Measurements from ENCODE around the gene SETD1A.

The SETD1A gene

DNA sequence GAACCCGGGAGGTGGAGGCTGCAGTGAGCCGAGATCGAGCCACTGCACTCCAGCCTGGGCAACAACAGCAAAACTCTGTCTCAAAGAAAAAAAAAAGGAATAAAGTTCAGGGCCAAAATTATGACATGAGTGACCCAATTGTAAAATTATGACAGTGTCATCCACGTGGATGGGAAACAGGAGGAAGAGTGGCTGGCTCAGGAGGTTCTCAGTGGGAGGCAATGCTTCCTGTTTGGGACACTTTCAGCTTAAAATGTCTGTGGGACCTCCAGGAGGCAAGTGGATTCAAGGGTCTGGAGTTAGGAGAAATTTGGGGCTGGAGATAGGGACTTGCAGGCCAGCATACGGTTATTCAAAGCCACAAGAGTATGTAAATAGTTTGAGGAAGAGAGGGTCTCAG is 67.8 kb downstream of the SETD1A start:
- DNase-seq = no peak

GRCh38 chr16:31029272-31029671 is 71.7 kb downstream of the SETD1A start:
- DNase-seq = no peak

DNA sequence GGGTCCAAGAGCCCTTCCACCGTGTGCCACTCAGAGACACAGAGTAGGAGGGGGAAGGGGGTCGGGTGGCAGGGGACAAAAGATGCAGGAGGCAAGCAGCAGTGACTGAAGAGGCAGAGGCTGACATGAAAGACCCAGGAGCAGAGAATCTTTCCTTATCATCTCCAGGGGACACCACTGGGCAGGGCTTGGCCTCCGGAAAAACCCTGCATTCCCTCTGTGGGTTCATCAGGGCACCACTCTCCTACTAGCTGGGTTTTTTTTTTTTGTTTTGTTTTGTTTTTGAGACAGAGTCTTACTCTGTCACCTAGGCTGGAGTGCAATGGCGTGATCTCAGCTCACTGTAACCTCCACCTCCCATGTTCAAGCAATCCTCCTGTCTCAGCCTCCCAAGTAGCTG is 73.7 kb downstream of the SETD1A start:
- no peak for DNase-seq

DNA sequence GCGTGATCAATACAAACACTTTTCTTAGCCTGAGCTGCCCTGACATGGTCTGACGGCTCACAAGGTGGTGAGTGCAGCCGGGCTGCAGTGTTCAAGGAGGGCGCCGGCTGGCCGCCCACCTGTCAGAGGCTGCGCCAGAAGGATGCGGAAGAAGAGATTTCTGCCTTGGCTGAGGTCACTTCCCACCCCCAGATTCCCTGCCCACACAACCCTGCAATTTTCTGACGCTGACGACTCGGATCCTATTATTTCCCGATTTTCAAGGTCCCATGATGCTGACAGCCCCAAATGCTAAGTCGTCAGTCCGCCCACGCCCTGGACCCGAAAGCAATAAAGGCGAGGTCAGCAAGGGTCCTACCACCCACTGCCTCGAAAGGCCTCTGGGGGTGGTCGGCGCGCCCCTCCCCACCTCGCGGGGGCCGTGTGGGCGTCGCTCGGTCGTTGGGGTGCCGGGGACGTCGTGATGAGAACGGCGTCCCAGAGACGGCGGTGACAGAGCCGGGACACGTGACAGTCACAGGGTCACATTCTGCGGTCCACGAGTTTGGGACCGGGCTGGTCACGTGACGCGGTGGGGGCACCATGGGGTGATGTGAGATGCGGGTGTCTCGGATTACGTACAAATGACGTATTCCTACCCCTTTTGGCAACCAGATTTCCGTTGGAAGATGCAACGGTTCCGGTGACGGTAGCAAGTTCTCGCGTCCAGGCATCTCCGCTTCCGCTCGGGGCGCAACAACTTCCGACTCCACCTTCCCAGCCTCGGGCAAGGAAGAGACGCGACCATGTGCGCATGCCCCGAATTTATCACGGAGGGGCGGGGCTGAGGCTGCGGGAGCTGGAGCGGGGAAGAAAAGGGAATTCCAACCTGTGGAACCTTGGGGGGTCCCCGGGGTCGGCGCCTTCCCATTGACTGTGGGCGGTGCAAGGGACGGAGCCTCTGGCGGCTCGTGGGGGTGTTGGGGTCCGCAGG is 75.5 kb downstream of the SETD1A start, which contains the start of gene STX4:
Gene STX4 (plus strand): TSS at position 823 of the 973 bp plus-strand sequence. CDS start 248 bp downstream, outside the sequence.
- DNase-seq = peak; percentile 86

DNA sequence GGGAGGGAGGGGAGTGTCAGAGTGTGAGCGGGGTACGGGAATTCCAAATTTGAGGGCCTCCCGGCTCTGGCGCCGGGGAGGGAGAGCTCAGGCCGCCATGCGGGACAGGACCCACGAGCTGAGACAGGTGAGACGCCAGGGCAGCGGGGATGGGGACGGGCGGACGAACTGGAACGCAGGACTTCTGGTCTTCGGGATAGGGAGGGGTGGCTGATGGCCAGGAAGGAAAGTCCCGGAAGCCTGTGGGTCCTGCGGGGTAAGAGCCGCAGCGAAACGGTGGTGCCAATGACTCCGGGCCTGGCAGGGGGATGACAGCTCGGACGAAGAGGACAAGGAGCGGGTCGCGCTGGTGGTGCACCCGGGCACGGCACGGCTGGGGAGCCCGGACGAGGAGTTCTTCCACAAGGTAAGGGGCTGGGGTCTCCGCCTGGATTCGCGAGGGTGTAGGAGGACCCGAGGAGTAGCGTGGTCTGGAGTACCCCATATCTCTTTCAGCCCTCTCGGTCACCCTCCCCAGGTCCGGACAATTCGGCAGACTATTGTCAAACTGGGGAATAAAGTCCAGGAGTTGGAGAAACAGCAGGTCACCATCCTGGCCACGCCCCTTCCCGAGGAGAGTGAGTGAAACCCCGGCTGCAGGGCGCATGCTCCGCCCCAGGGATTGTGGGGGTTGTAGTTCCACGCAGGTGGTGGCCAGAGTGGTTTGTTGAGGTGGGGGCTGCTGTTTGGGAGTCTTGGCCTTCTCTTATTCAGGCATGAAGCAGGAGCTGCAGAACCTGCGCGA is 76.3 kb downstream of the SETD1A start:
- DNase-seq = peak; percentile 62
